Ascending aorta (tissue), 2 donors: Measurements from ENCODE around the gene BLTP3B. TPM values are rescaled to one million over a fixed set of nuclear protein-coding genes. Genes with fewer than 3 reads are reported as not detected.
"Not testable (repeated sequence)": the region's sequence is repeated elsewhere in the genome, so short reads cannot be mapped to it uniquely, and the experiment has no call there.

Experiments
- DNase-seq, 2 donors: peaks; one replicate each; pipeline ENCODE4 v3.0.0-alpha.2; 2019; ENCODE audit warnings: low spot score in 2 of 2
- H3K27ac ChIP-seq, 2 donors: fragments of 200-600 bp; sonication (generic); one replicate each; pipeline ENCODE4 v1.5.1; 2016 to 2017; ENCODE audit warnings: mild to moderate bottlenecking in 1 of 2
- H3K27me3 ChIP-seq: fragments of 200-600 bp; sonication (generic); one replicate; pipeline ENCODE4 v1.5.1; 2017
- H3K36me3 ChIP-seq, 2 donors: fragments of 200-600 bp; sonication (generic); one replicate each; pipeline ENCODE4 v1.5.1; 2016
- H3K4me1 ChIP-seq, 2 donors: fragments of 200-600 bp; sonication (generic); one replicate each; pipeline ENCODE4 v1.5.1; 2016 to 2017; ENCODE audit warnings: mild to moderate bottlenecking in 1 of 2
- H3K4me3 ChIP-seq, 2 donors: fragments of 200-600 bp; sonication (generic); one replicate each; pipeline ENCODE4 v1.5.1; 2016 to 2017; ENCODE audit warnings: mild to moderate bottlenecking in 1 of 2
- H3K9me3 ChIP-seq, 2 donors: fragments of 200-600 bp; sonication (generic); one replicate each; pipeline ENCODE4 v1.5.1; 2016
- intact Hi-C: fragments of 100-400 bp; cut with DNase I; formaldehyde crosslinking; loops from one replicate; pipeline ENCODE4 v1.15.1; 2023
- total RNA-seq: library from RNA; depleted of rRNA; stranded (reverse); fragments of >200 nt; gene quantifications from one replicate; pipeline ENCODE4 v1.1.0, GENCODE V29; 2016
- TF ChIP-seq, protein P1 (sequence below), 3 experiments: fragments of 200-600 bp in 2 of 3; fragments of 450-650 bp in 1 of 3; sonication (generic) in 2 of 3; IDR thresholded peaks; one replicate each; pipeline ENCODE4 v1.5.1; 2016 to 2019; ENCODE audit warnings: antibody characterized with exemption in 3 of 3, mild to moderate bottlenecking in 1 of 3, moderate library complexity in 1 of 3

Gene BLTP3B, protein sequence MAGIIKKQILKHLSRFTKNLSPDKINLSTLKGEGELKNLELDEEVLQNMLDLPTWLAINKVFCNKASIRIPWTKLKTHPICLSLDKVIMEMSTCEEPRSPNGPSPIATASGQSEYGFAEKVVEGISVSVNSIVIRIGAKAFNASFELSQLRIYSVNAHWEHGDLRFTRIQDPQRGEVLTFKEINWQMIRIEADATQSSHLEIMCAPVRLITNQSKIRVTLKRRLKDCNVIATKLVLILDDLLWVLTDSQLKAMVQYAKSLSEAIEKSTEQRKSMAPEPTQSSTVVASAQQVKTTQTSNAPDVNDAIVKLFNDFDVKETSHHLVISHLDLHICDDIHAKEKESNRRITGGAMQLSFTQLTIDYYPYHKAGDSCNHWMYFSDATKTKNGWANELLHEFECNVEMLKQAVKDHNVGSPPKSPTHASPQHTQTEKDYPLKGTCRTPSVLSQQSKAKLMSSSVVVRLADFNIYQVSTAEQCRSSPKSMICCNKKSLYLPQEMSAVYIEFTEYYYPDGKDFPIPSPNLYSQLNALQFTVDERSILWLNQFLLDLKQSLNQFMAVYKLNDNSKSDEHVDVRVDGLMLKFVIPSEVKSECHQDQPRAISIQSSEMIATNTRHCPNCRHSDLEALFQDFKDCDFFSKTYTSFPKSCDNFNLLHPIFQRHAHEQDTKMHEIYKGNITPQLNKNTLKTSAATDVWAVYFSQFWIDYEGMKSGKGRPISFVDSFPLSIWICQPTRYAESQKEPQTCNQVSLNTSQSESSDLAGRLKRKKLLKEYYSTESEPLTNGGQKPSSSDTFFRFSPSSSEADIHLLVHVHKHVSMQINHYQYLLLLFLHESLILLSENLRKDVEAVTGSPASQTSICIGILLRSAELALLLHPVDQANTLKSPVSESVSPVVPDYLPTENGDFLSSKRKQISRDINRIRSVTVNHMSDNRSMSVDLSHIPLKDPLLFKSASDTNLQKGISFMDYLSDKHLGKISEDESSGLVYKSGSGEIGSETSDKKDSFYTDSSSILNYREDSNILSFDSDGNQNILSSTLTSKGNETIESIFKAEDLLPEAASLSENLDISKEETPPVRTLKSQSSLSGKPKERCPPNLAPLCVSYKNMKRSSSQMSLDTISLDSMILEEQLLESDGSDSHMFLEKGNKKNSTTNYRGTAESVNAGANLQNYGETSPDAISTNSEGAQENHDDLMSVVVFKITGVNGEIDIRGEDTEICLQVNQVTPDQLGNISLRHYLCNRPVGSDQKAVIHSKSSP (N-terminal part only)
- total RNA-seq = 18.8 TPM

DNA sequence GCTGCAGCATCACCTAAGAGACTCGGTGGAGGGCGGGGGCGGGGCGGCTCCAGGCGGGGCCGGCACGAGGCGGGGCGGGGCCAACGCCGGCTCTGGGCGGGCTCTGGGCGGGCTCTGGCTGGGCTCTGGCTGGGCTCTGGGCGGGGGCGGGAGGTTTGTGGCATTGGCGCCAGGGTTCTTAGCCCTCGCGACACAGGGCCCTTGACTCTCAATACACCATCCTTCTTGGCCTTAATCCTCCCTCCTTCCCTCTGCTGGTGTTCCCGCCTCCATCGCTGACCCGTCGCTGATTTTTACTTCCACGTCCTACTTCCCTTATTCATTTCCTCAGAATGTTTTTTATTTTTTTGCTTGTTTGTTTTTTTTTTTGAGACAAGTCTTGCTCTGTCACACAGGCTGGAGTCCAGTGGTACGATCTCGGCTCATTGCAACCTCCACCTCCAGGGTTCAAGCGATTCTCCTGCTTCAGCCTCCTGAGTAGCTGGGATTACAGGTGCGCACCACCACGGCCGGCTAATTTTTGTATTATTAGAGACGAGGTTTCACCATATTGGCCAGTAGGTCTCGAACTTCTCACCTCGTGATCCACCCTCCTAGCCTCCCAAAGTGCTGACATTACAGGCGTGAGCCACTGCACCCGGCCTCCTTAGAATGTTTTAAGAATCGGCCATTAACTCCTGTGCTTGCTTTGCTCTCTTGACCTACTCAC lies at the start of gene BLTP3B:
Gene BLTP3B, minus strand, starts transcription at position 24 of the 709 bp plus-strand sequence. CDS start 239 bp downstream, outside the sequence.
- H3K27me3 ChIP-seq = no peaks in the 10 kb centered on the region
- intact Hi-C loops = loop anchor here (1.0 to 10.0 kb wide), 5 partner anchors 57 to 1551 kb away; partner anchors contain the start of genes ACTR6, DEPDC4, GAS2L3 and SCYL2
- DNase-seq = peak; percentile 67 to 96
- no peaks in the 10 kb centered on the region for H3K36me3 ChIP-seq
- peak within 1 kb of the TSS; percentile 99 to 100 for H3K27ac ChIP-seq
- no peaks in the 10 kb centered on the region for H3K9me3 ChIP-seq
- TF ChIP-seq, protein P1, sequence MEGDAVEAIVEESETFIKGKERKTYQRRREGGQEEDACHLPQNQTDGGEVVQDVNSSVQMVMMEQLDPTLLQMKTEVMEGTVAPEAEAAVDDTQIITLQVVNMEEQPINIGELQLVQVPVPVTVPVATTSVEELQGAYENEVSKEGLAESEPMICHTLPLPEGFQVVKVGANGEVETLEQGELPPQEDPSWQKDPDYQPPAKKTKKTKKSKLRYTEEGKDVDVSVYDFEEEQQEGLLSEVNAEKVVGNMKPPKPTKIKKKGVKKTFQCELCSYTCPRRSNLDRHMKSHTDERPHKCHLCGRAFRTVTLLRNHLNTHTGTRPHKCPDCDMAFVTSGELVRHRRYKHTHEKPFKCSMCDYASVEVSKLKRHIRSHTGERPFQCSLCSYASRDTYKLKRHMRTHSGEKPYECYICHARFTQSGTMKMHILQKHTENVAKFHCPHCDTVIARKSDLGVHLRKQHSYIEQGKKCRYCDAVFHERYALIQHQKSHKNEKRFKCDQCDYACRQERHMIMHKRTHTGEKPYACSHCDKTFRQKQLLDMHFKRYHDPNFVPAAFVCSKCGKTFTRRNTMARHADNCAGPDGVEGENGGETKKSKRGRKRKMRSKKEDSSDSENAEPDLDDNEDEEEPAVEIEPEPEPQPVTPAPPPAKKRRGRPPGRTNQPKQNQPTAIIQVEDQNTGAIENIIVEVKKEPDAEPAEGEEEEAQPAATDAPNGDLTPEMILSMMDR (IDR thresholded peaks at IDR 0.05) = no peak
- H3K4me1 ChIP-seq = peaks cover 0 to 24% of the 10 kb centered on the region in 2 donors
- peak within 1 kb of the TSS; percentile 86 to 93 for H3K4me3 ChIP-seq

DNA sequence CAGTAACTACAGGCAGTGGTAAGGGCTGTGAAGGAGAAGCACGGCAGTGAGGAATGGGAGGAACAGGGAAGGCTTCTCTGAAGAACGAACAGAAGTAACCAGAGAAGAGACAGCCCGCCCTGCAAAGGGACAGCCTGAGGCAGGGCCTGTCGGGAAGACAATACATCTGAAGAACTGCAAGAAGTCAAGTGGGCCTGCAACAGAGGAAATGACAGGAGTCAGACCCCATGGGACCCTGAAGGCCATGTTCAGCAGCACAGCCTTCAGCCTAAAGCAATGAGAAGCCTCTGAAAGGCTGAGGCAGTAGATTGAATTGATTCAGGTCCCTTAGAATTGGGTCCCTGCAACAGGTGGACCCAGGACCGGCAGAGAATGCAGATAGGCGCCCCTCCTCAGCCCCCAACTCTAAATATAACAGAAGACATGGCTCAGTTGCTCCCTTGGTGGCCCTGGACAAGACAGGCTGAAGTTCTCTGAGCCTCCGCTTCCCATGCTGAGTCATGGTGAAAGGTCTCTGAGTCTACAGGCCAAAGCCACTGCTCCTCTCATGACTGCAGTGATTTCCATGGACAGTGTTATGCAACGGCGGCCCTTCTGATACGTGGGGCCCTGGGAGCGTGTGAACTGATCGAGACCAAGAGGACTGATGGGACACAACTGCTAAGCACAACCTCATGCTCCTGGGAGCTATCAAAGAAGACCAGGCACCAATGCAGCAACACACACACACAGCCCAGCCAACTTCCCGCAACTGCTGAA lies 47.1 kb upstream of the BLTP3B start:
- Histone ChIP-seq H3K27ac (no peak overlapping the region), H3K27me3 (no peaks in the 10 kb centered on the region), H3K9me3 (no peaks in the 10 kb centered on the region), H3K4me1 (peaks cover 0 to 9% of the 10 kb centered on the region in 2 donors), H3K4me3 (no peak overlapping the region), H3K36me3 (no peaks in the 10 kb centered on the region)
- TF ChIP-seq, protein P1 (IDR thresholded peaks at IDR 0.05) = no peak
- no peak for DNase-seq
- intact Hi-C loops = no loop called here

DNA sequence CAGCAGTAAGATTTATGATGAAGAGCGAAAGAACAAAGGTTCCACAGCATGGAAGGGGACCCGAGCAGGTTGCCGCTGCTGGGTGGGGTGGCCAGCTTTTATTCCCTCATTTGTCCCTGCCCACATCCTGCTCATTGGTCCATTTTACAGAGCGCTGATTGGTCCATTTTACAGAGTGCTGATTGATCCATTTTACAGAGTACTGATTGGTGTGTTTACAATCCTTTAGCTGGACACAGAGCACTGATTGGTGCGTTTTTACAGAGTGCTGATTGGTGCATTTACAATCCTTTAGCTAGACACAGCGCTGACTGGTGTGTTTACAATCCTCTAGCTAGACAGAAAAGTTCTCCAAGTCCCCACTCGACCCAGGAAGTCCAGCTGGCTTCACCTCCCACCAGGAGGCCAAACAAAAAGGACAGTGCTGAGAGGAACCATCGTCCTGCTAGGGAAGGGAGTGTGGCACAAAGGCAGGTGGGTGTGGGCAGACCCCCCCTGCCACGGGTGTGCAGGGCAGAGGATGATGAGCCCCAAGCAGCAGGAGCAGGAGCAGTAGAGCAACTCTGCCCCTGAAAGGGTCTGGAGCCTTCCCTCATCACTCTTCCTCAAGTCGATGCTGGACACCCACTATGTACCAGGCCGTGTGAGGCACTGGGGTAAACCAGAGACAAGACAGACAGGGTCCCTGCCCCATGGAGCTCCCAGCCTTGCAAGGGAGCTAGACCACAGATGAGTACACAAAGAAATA lies 46.4 kb upstream of the BLTP3B start:
- H3K27ac ChIP-seq, H3K27me3 ChIP-seq, intact Hi-C loops, H3K9me3 ChIP-seq, H3K4me3 ChIP-seq, H3K36me3 ChIP-seq, DNase-seq: not testable (repeated sequence)
- H3K4me1 ChIP-seq = peaks cover 0 to 13% of the 10 kb centered on the region in 2 donors

DNA sequence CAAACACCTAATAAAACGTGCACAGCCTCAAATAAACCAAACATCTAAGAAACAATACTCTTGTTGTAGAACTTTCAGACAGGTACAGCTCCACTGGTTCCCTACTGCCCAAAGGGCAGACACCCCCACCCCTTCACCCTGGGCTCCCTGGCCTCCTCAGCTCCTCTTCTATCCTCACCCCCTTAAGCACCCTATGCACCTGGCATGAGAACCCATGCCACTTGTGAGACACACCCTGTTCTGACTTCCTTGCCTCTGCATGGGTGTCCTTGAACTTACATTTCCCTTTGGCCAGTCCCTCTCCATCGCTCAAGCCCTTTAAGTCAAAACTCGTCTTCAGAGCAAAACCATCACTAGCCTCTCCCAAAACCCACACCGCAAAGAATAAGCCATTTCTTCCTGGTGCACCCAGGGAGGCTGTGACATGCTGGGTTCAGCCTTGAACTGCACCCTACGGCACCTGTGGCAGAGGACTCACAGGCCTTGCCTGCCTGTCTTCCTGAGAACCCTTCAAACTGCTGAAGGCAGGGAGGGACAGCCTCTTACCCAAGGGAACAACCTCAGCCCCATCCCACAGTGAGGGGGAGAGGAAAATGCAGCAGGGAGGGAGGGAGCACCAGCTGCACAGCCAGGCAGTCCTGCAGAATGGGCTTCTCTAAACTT lies 45.3 kb upstream of the BLTP3B start:
- TF ChIP-seq, protein P1 (IDR thresholded peaks at IDR 0.05) = no peak
- intact Hi-C loops = no loop called here
- H3K27ac ChIP-seq = no peak overlapping the region
- H3K27me3 ChIP-seq = no peaks in the 10 kb centered on the region
- H3K4me3 ChIP-seq = no peak overlapping the region
- H3K4me1 ChIP-seq = peaks cover 0 to 13% of the 10 kb centered on the region in 2 donors
- no peaks in the 10 kb centered on the region for H3K9me3 ChIP-seq
- DNase-seq = no peak
- no peaks in the 10 kb centered on the region for H3K36me3 ChIP-seq
